ENCODE measurements around the gene NELFCD. TPM values are rescaled to one million over a fixed set of nuclear protein-coding genes. Genes with fewer than 3 reads are reported as not detected.

The NELFCD gene
- total and polyA plus RNA-seq, 9 of the 15 experiments (the other 6 are each of a cell fraction or from before 2014, with no cell fraction given), result 11.7 to 163 (median 96.5) TPM

- no peak for TF ChIP-seq CTCF (IDR thresholded peaks at IDR 0.05 in 2 of 3, conservative IDR thresholded peaks at IDR 0.05 in 1 of 3; ENCODE audit: insufficient read depth in 2 of 3, low read depth in 1 of 3, low read length in 3 of 3)
- TF ChIP-seq ZNF764 (CRISPR knock-in tag; IDR thresholded peaks at IDR 0.05; ENCODE audit: low read depth), result no peak
- no peak; the same call in 1 of the 2 replicates for TF ChIP-seq MBD2 (IDR thresholded peaks at IDR 0.05; ENCODE audit: borderline replicate concordance, low read depth)
- TF ChIP-seq SMARCC2 (IDR thresholded peaks at IDR 0.05; ENCODE audit: low read depth), result 0 out of 2 replicates have a peak, but pooled peaks have one; percentile 20
- 0 out of 2 replicates have a peak, but pooled peaks have one; percentile 7 for TF ChIP-seq KLF13 (tag; IDR thresholded peaks at IDR 0.05; ENCODE audit: borderline replicate concordance, low read depth)
- TF ChIP-seq, protein P1, sequence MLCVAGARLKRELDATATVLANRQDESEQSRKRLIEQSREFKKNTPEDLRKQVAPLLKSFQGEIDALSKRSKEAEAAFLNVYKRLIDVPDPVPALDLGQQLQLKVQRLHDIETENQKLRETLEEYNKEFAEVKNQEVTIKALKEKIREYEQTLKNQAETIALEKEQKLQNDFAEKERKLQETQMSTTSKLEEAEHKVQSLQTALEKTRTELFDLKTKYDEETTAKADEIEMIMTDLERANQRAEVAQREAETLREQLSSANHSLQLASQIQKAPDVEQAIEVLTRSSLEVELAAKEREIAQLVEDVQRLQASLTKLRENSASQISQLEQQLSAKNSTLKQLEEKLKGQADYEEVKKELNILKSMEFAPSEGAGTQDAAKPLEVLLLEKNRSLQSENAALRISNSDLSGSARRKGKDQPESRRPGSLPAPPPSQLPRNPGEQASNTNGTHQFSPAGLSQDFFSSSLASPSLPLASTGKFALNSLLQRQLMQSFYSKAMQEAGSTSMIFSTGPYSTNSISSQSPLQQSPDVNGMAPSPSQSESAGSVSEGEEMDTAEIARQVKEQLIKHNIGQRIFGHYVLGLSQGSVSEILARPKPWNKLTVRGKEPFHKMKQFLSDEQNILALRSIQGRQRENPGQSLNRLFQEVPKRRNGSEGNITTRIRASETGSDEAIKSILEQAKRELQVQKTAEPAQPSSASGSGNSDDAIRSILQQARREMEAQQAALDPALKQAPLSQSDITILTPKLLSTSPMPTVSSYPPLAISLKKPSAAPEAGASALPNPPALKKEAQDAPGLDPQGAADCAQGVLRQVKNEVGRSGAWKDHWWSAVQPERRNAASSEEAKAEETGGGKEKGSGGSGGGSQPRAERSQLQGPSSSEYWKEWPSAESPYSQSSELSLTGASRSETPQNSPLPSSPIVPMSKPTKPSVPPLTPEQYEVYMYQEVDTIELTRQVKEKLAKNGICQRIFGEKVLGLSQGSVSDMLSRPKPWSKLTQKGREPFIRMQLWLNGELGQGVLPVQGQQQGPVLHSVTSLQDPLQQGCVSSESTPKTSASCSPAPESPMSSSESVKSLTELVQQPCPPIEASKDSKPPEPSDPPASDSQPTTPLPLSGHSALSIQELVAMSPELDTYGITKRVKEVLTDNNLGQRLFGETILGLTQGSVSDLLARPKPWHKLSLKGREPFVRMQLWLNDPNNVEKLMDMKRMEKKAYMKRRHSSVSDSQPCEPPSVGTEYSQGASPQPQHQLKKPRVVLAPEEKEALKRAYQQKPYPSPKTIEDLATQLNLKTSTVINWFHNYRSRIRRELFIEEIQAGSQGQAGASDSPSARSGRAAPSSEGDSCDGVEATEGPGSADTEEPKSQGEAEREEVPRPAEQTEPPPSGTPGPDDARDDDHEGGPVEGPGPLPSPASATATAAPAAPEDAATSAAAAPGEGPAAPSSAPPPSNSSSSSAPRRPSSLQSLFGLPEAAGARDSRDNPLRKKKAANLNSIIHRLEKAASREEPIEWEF (CRISPR knock-in tag; IDR thresholded peaks at IDR 0.05), result 0 out of 2 replicates have a peak, but pooled peaks have one; percentile 46
- TF ChIP-seq ZNF707 (CRISPR knock-in tag; conservative IDR thresholded peaks at IDR 0.05), result no peak
- no peak for TF ChIP-seq ZNF57 (CRISPR knock-in tag; IDR thresholded peaks at IDR 0.05)
- TF ChIP-seq POLR2AphosphoS2 (IDR thresholded peaks at IDR 0.05; ENCODE audit: low read length), result no peak
- peak; percentile 20; the same call in 1 of the 2 replicates for TF ChIP-seq MTA2 (IDR thresholded peaks at IDR 0.05; ENCODE audit: low read depth)
- TF ChIP-seq RBM22 (IDR thresholded peaks at IDR 0.05; ENCODE audit: low read depth, low read length, poor library complexity, severe bottlenecking), result no peak
- no peak for TF ChIP-seq CGGBP1 (CRISPR knock-in tag; IDR thresholded peaks at IDR 0.05)
- TF ChIP-seq ZC3H8 (IDR thresholded peaks at IDR 0.05), result no peak
- TF ChIP-seq RCOR1 (IDR thresholded peaks at IDR 0.05; ENCODE audit: borderline replicate concordance in 1 of 2, low read depth in 2 of 2, low read length in 2 of 2), result no peak
- no peak for TF ChIP-seq NCOA6 (IDR thresholded peaks at IDR 0.05)
- 0 out of 2 replicates have a peak, but pooled peaks have one; percentile 38 for TF ChIP-seq RBFOX2 (IDR thresholded peaks at IDR 0.05; ENCODE audit: low read depth, low read length)
- TF ChIP-seq HDAC6 (IDR thresholded peaks at IDR 0.05; ENCODE audit: low read depth, low read length), result no peak
- TF ChIP-seq NR2C1 (IDR thresholded peaks at IDR 0.05), result no peak
- TF ChIP-seq NR2C1 (tag; IDR thresholded peaks at IDR 0.05), result no peak
- TF ChIP-seq POLR2A (conservative IDR thresholded peaks at IDR 0.05), result peak; percentile 46; the same call in 1 of the 2 replicates
- no peak for TF ChIP-seq ZNF239 (CRISPR knock-in tag; IDR thresholded peaks at IDR 0.05)
- TF ChIP-seq KLF1 (tag; IDR thresholded peaks at IDR 0.05), result no peak
Observed at GRCh38 chr20:59010995-59011873, 30.2 kb downstream of the NELFCD start (continued).
